ENCODE measurements around the gene ARSA.

- TF ChIP-seq CTCF (IDR thresholded peaks at IDR 0.05) (no peak), POLR2A (IDR thresholded peaks at IDR 0.05) (no peak)
These were observed 46.9 kb upstream of the ARSA start for GRCh38 chr22:50674606-50675552.
